BJ (cell line): Measurements from ENCODE around the gene TESK2. TPM values are rescaled to one million over a fixed set of nuclear protein-coding genes. Genes with fewer than 3 reads are reported as not detected.

Source experiments
- CTCF ChIA-PET: fragments of 350-600 bp; formaldehyde crosslinking; extraction: SDS; loops from one replicate; lab custom pipeline; 2021; ENCODE audit warnings: antibody characterized with exemption, inconsistent platforms; lab: Yijun Ruan, JAX
- POLR2A ChIA-PET: fragments of 300-600 bp; sonication (Branson Sonifier 250); formaldehyde crosslinking; extraction: SDS; loops from one replicate; lab custom pipeline; 2021; ENCODE audit warnings: antibody characterized with exemption; lab: Charles Lee
- DNase-seq: peaks from one replicate; pipeline ENCODE4 v3.0.0-alpha.2; 2011; ENCODE audit warnings: low read depth
- H3K27me3 ChIP-seq: 2 replicates; pipeline ENCODE4 v1.6.0; 2011; ENCODE audit warnings: low read length; ENCODE audit not compliant: control insufficient read depth, insufficient read depth
- H3K36me3 ChIP-seq: 2 replicates; pipeline ENCODE4 v1.5.1; 2011; ENCODE audit warnings: low read length; ENCODE audit not compliant: control insufficient read depth, insufficient read depth
- H3K4me3 ChIP-seq: 2 replicates; pipeline ENCODE4 v1.5.1; 2011; ENCODE audit warnings: low read depth, mild to moderate bottlenecking, control low read depth, low read length
- CTCF ChIP-seq: IDR thresholded peaks from 2 replicates; pipeline ENCODE4 v1.5.1; 2011; ENCODE audit warnings: low read depth, mild to moderate bottlenecking, control low read depth, inconsistent platforms, low read length, moderate library complexity; ENCODE audit not compliant: insufficient read depth
- polyA plus RNA-seq: library from polyadenylated mRNA; depleted of rRNA; stranded (reverse); fragments of >200 nt; gene quantifications from 2 replicates; pipeline ENCODE4 v1.2.3, GENCODE V29; 2011

The TESK2 gene
- polyA plus RNA-seq, 1 experiment: 2.5 TPM

DNA sequence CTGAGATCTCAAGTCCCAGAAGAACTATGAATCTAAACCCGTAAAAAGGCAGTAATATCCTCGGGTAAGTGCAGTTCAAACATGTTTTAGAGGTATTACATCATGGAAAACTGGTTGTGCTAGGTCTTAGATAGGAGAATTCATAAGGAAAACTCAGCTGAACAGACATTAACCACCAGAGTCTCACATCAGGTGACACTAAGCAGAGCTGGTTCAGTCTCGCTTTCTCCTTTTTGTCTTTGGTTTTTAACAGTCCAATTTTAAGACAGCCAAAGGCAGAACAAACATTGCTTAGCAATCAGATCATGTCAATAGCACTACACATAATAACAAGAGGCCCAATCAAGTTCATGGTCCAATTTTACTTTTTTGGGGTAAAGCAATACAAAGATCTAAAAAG, 87.7 kb downstream of the TESK2 start:
- ChIA-PET POLR2A (no interaction called here), CTCF (no interaction called here)
- DNase-seq: no peak
- H3K36me3 ChIP-seq: no peaks in the 10 kb centered on the region
- TF ChIP-seq CTCF: no peak
- no peak overlapping the region for H3K4me3 ChIP-seq
- no peaks in the 10 kb centered on the region for H3K27me3 ChIP-seq

GRCh38 chr1:45401524-45401923, 89.4 kb downstream of the TESK2 start:
- Histone ChIP-seq H3K27me3 (no peaks in the 10 kb centered on the region), H3K36me3 (no peaks in the 10 kb centered on the region), H3K4me3 (no peak overlapping the region)
- ChIA-PET POLR2A (no interaction called here), CTCF (no interaction called here)
- no peak for DNase-seq
- no peak for TF ChIP-seq CTCF

- POLR2A ChIA-PET: no interaction called here
- no peak overlapping the region for H3K4me3 ChIP-seq
- H3K36me3 ChIP-seq: no peaks in the 10 kb centered on the region
- CTCF ChIA-PET: no interaction called here
- no peak for DNase-seq
- TF ChIP-seq CTCF: no peak
- no peaks in the 10 kb centered on the region for H3K27me3 ChIP-seq
Observed at GRCh38 chr1:45400049-45400448, 90.9 kb downstream of the TESK2 start.

DNA sequence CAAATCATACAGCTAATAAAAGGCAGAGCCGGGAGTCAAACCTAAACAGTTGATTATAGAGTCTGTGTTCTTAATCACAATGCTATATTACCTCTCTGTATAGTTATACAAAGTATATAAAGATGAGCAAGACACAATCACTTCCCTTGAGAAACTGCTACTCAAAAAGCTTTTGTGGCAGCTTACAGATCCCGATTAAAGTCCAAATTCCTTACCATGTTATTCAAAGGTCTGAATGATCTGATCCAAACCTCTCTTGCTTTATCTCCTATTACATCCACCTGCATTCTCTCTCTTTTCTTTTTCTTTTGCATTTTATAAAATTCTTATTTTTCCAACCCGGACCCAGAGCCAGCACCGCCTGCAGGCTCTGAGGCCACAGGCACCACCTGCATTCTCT, 93.7 kb downstream of the TESK2 start:
- no peak for TF ChIP-seq CTCF
- POLR2A ChIA-PET: no interaction called here
- CTCF ChIA-PET: no interaction called here

DNA sequence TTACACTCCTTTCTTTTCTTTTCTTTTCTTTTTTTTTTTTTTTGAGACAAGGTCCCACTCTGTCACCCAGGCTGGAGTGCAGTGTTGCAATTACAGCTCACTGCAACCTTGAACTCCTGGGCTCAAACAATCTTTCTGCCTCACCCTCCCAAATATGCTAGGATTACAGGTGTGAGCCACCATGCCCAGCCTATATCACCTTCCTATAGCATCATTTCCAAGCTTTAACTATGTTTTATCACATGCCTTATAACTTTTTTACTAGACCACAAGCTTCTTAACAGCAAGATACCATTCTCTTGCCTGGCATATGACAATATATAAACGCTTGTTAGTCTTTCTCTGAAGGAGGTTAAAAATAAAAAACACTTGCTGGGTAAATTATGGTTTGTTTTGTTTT, 95.4 kb downstream of the TESK2 start:
- no peak overlapping the region for H3K4me3 ChIP-seq
- no peaks in the 10 kb centered on the region for H3K27me3 ChIP-seq
- DNase-seq: no peak
- POLR2A ChIA-PET: no interaction called here
- TF ChIP-seq CTCF: no peak
- CTCF ChIA-PET: interaction anchor here (0.7 kb wide), 1 partner anchor 11 kb away, joined by 4 read pairs; no protein-coding TSS in a partner anchor
- H3K36me3 ChIP-seq: no peaks in the 10 kb centered on the region

More for the DNA sequence above, 93.7 kb downstream of the TESK2 start:
- no peak for DNase-seq
- Histone ChIP-seq H3K36me3 (no peaks in the 10 kb centered on the region), H3K27me3 (no peaks in the 10 kb centered on the region), H3K4me3 (no peak overlapping the region)
